Naive B cell (primary cell): ENCODE data around the gene GPR142. TPM values are rescaled to one million over a fixed set of nuclear protein-coding genes. Genes with fewer than 3 reads are reported as not detected.

Experiments used
- ATAC-seq, 2 donors: fragments of 150-1000 bp; cut with Tn5 transposase; 2 replicates each; pipeline ENCODE4 v1.10.0; 2021; ENCODE audit warnings: low read depth in 2 of 2, mild to moderate bottlenecking in 2 of 2, moderate library complexity in 2 of 2
- DNase-seq: peaks from one replicate; pipeline ENCODE4 v3.0.0; 2022
- H3K27ac Mint-ChIP-seq, 6 donors: one replicate each; pipeline ENCODE4 v1.8.0; 2020 to 2022; ENCODE audit warnings: mild to moderate bottlenecking in 6 of 6, mixed read lengths in 6 of 6, moderate library complexity in 5 of 6, inconsistent platforms in 2 of 6
- H3K27me3 Mint-ChIP-seq, 3 donors: one replicate each; pipeline ENCODE4 v1.8.0; 2021 to 2022; ENCODE audit warnings: mixed read lengths in 3 of 3, mild to moderate bottlenecking in 1 of 3
- H3K36me3 Mint-ChIP-seq, 2 donors: one replicate each; pipeline ENCODE4 v1.8.0; 2020 to 2022; ENCODE audit warnings: mixed read lengths in 2 of 2, inconsistent platforms in 1 of 2, mild to moderate bottlenecking in 1 of 2
- H3K4me1 Mint-ChIP-seq, 3 donors: one replicate each; pipeline ENCODE4 v1.8.0; 2020 to 2022; ENCODE audit warnings: mixed read lengths in 3 of 3, inconsistent platforms in 1 of 3, mild to moderate bottlenecking in 1 of 3, moderate library complexity in 1 of 3
- H3K4me3 Mint-ChIP-seq, 8 donors: one replicate each; pipeline ENCODE4 v1.8.0; 2020 to 2022; ENCODE audit warnings: mild to moderate bottlenecking in 8 of 8, mixed read lengths in 8 of 8, moderate library complexity in 8 of 8, inconsistent platforms in 2 of 8
- H3K9me3 Mint-ChIP-seq, 7 donors: one replicate each; pipeline ENCODE4 v1.8.0; 2020 to 2022; ENCODE audit warnings: mixed read lengths in 7 of 7, mild to moderate bottlenecking in 5 of 7, inconsistent platforms in 2 of 7, moderate library complexity in 1 of 7
- polyA plus RNA-seq, 6 donors: library from polyadenylated mRNA; unstranded; fragments of 300-500 nt; fragmentation: Illumina TruSeq; gene quantifications; one replicate each; pipeline ENCODE4 v1.2.3, GENCODE V29; 2021; ENCODE audit warnings: low read depth in 6 of 6

Gene GPR142
- polyA plus RNA-seq, 6 donors from 2014 or later: not detected

GRCh38 chr17:74362810-74363498, 4.4 kb upstream of the GPR142 start:
- no peak for DNase-seq
- H3K27me3 Mint-ChIP-seq: peaks cover 28 to 78% (median 61%) of the 10 kb centered on the region in 3 donors
- no peak for ATAC-seq
- peaks cover 0 to 2% (median 0%) of the 10 kb centered on the region in 7 donors for H3K9me3 Mint-ChIP-seq
- H3K27ac Mint-ChIP-seq: no peak overlapping the region
- H3K36me3 Mint-ChIP-seq: no peaks in the 10 kb centered on the region
- no peak overlapping the region for H3K4me3 Mint-ChIP-seq
- H3K4me1 Mint-ChIP-seq: peaks cover 0 to 9% (median 0%) of the 10 kb centered on the region in 3 donors

- Mint-ChIP-seq H3K27ac (no peak overlapping the region), H3K4me3 (peak overlapping the region in 5 of 8 donors; percentile 6 to 77 (median 55)), H3K4me1 (peaks cover 7 to 19% (median 10%) of the 10 kb centered on the region in 3 donors)
These were observed 1.2 kb downstream of the GPR142 start for GRCh38 chr17:74368341-74369081.

DNA sequence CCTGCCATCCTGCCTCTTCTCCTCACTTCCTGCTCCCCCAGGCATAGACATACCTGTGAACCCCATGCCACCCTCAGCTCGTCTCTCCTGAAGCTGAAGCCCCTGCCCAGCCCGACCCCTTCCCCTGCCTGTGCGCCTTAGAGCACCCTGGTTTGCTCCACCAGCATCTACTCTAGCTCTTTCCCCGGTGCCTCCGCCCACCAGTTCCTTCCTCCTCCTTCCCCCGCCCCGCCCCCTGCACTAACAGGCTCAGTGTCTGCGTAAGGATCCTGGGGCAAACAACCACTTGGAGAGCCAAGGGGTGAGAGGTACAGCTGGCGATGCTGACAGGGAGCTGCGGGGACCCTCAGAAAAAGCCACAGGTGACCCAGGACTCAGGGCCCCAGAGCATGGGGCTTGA, 1.9 kb downstream of the GPR142 start:
- Mint-ChIP-seq H3K36me3 (no peaks in the 10 kb centered on the region), H3K27ac (peak overlapping the region in 1 of 6 donors; percentile 44), H3K27me3 (peaks cover 10 to 57% (median 43%) of the 10 kb centered on the region in 3 donors), H3K4me1 (peaks cover 7 to 19% (median 10%) of the 10 kb centered on the region in 3 donors), H3K4me3 (peak overlapping the region in 4 of 8 donors; percentile 11 to 77 (median 34)), H3K9me3 (no peaks in the 10 kb centered on the region)
- ATAC-seq (peak; percentile 54 to 75), DNase-seq (no peak)

More at GRCh38 chr17:74368341-74369081, 1.2 kb downstream of the GPR142 start:
- Mint-ChIP-seq H3K9me3 (no peaks in the 10 kb centered on the region), H3K27me3 (peaks cover 10 to 60% (median 47%) of the 10 kb centered on the region in 3 donors), H3K36me3 (no peaks in the 10 kb centered on the region)
- peak; percentile 53 for DNase-seq
- peak; percentile 60 to 68 for ATAC-seq

- no peak overlapping the region for H3K27ac Mint-ChIP-seq
These were observed 2.6 kb downstream of the GPR142 start for GRCh38 chr17:74369665-74370490.

DNA sequence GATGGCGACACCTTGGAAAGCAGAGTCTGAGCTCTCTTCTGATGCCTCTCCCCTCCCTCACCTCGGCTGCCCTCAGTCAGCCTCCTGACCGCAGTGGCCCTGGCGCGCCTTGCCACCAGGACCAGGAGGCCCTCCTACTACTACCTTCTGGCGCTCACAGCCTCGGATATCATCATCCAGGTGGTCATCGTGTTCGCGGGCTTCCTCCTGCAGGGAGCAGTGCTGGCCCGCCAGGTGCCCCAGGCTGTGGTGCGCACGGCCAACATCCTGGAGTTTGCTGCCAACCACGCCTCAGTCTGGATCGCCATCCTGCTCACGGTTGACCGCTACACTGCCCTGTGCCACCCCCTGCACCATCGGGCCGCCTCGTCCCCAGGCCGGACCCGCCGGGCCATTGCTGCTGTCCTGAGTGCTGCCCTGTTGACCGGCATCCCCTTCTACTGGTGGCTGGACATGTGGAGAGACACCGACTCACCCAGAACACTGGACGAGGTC, 4.4 kb downstream of the GPR142 start:
- peaks cover 11 to 54% (median 34%) of the 10 kb centered on the region in 3 donors for H3K27me3 Mint-ChIP-seq
- H3K9me3 Mint-ChIP-seq: no peaks in the 10 kb centered on the region
- no peak for ATAC-seq
- peaks cover 7 to 19% (median 10%) of the 10 kb centered on the region in 3 donors for H3K4me1 Mint-ChIP-seq
- no peak overlapping the region for H3K4me3 Mint-ChIP-seq
- no peak for DNase-seq
- no peak overlapping the region for H3K27ac Mint-ChIP-seq
- H3K36me3 Mint-ChIP-seq: no peaks in the 10 kb centered on the region

More at GRCh38 chr17:74369665-74370490, 2.6 kb downstream of the GPR142 start:
- H3K36me3 Mint-ChIP-seq: no peaks in the 10 kb centered on the region
- DNase-seq (no peak), ATAC-seq (no peak)
- H3K9me3 Mint-ChIP-seq: no peaks in the 10 kb centered on the region
- peaks cover 7 to 19% (median 10%) of the 10 kb centered on the region in 3 donors for H3K4me1 Mint-ChIP-seq
- peaks cover 10 to 62% (median 37%) of the 10 kb centered on the region in 3 donors for H3K27me3 Mint-ChIP-seq
- no peak overlapping the region for H3K4me3 Mint-ChIP-seq

- Mint-ChIP-seq H3K27ac (peak overlapping the region in 1 of 6 donors; percentile 37), H3K4me3 (no peak overlapping the region), H3K9me3 (no peaks in the 10 kb centered on the region), H3K4me1 (peaks cover 7 to 17% (median 10%) of the 10 kb centered on the region in 3 donors), H3K27me3 (peaks cover 16 to 50% (median 38%) of the 10 kb centered on the region in 3 donors), H3K36me3 (no peaks in the 10 kb centered on the region)
- DNase-seq: no peak
- ATAC-seq: no peak
These were observed 5.1 kb downstream of the GPR142 start for GRCh38 chr17:74372426-74372825.

GRCh38 chr17:74373838-74374606, 6.7 kb downstream of the GPR142 start:
- no peak for DNase-seq
- Mint-ChIP-seq H3K4me1 (peaks cover 5 to 8% (median 6%) of the 10 kb centered on the region in 3 donors), H3K27ac (no peak overlapping the region), H3K27me3 (peaks cover 14 to 51% (median 45%) of the 10 kb centered on the region in 3 donors), H3K36me3 (no peaks in the 10 kb centered on the region), H3K9me3 (no peaks in the 10 kb centered on the region), H3K4me3 (no peak overlapping the region)
- ATAC-seq: no peak

DNA sequence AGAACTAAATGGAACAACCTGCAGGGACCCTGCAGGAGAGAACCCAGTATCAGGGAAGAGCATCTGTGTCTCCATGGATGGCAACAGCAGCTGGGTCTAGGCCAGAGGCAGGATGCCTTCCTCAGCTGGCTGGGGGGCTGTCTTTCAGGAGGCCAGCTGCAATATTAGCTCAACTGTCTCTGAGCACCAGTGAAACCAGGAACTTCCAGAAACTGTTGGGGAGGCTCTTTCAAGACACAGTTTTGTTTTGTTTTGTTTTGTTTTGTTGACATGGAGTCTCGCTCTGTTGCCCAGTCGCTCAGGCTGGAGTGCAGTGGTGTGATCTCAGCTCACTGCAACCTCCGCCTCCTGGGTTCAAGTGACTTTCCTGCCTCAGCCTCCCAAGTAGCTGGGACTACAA, 7.6 kb downstream of the GPR142 start:
- Mint-ChIP-seq H3K27me3 (peaks cover 11 to 43% (median 37%) of the 10 kb centered on the region in 3 donors), H3K9me3 (no peaks in the 10 kb centered on the region), H3K27ac (no peak overlapping the region), H3K36me3 (no peaks in the 10 kb centered on the region), H3K4me3 (no peak overlapping the region), H3K4me1 (no peaks in the 10 kb centered on the region)
- DNase-seq (no peak), ATAC-seq (no peak)

DNA sequence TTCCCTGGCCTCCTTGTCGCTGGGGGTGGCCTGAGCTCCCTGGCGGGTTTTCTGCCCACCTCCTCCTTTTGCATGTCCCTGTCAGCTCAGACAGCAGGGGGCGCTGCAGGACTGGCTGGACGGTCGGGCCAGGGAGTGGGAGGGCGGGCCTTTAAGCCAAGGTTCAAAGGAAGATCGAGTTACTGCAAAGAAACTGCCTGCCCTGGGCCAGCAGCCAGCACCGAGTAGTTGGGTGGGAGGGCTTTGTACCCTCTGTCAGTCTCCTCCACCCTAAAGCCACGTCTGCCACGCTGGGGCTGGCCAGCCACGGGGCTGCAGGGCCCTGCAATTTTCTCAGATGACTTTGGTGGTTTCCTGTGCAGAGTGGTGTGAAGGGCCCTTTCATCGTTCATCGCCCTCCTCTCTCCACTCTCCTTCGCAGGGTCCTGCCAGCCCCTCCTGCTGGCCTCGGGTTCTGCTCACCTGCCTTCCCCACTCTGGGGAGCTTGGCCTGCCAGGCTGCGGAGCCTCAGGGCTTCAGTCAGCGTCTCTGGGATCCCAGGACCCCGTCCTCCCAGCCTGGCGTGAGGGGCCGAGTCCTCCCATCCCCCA, 12.3 kb downstream of the GPR142 start:
- no peaks in the 10 kb centered on the region for H3K4me1 Mint-ChIP-seq
- no peak overlapping the region for H3K27ac Mint-ChIP-seq
- DNase-seq: peak; percentile 70
- no peak overlapping the region for H3K4me3 Mint-ChIP-seq
- H3K9me3 Mint-ChIP-seq: no peaks in the 10 kb centered on the region
- peaks cover 14 to 45% (median 35%) of the 10 kb centered on the region in 3 donors for H3K27me3 Mint-ChIP-seq
- H3K36me3 Mint-ChIP-seq: no peaks in the 10 kb centered on the region
- peak; percentile 83 to 88 for ATAC-seq

- DNase-seq (no peak), ATAC-seq (no peak)
- Mint-ChIP-seq H3K27ac (peak overlapping the region in 1 of 6 donors; percentile 60), H3K27me3 (peaks cover 14 to 50% (median 42%) of the 10 kb centered on the region in 3 donors), H3K4me1 (no peaks in the 10 kb centered on the region), H3K4me3 (no peak overlapping the region), H3K36me3 (no peaks in the 10 kb centered on the region), H3K9me3 (no peaks in the 10 kb centered on the region)
These were observed 13.0 kb downstream of the GPR142 start for GRCh38 chr17:74380086-74380958.

GRCh38 chr17:74380959-74381808, 13.9 kb downstream of the GPR142 start:
- H3K27ac Mint-ChIP-seq: no peak overlapping the region
- peaks cover 0 to 2% (median 0%) of the 10 kb centered on the region in 7 donors for H3K9me3 Mint-ChIP-seq
- DNase-seq: no peak
- H3K4me3 Mint-ChIP-seq: peak overlapping the region in 1 of 8 donors; percentile 15
- no peak for ATAC-seq
- peaks cover 10 to 53% (median 48%) of the 10 kb centered on the region in 3 donors for H3K27me3 Mint-ChIP-seq
- H3K4me1 Mint-ChIP-seq: no peaks in the 10 kb centered on the region
- H3K36me3 Mint-ChIP-seq: no peaks in the 10 kb centered on the region
